Measurements from ENCODE around the gene ASB13.
"Not testable (repeated sequence)": the region's sequence is repeated elsewhere in the genome, so short reads cannot be mapped to it uniquely, and the experiment has no call there.

Gene ASB13

GRCh38 chr10:5604961-5605360, 61.4 kb downstream of the ASB13 start:
- no peak for DNase-seq (ENCODE audit: low read depth)

- DNase-seq (ENCODE audit: low read depth), result no peak
Measured at GRCh38 chr10:5604236-5604925, 62.0 kb downstream of the ASB13 start.

- DNase-seq (ENCODE audit: low read depth), result no peak
Measured at GRCh38 chr10:5603848-5604170, 62.6 kb downstream of the ASB13 start.

- no peak for DNase-seq (ENCODE audit: low read depth)
Measured at GRCh38 chr10:5603091-5603847, 63.1 kb downstream of the ASB13 start.

- DNase-seq (ENCODE audit: low read depth), result no peak
Measured at GRCh38 chr10:5601826-5602495, 64.4 kb downstream of the ASB13 start.

GRCh38 chr10:5600908-5601307, 65.5 kb downstream of the ASB13 start:
- no peak for DNase-seq (ENCODE audit: low read depth)

- DNase-seq (ENCODE audit: low read depth), result no peak
Measured at GRCh38 chr10:5599613-5600520, 66.5 kb downstream of the ASB13 start.

GRCh38 chr10:5598085-5598690, 68.2 kb downstream of the ASB13 start:
- DNase-seq (ENCODE audit: low read depth), result no peak

GRCh38 chr10:5596611-5597341, 69.6 kb downstream of the ASB13 start:
- DNase-seq (ENCODE audit: low read depth), result no peak

- DNase-seq (ENCODE audit: low read depth), result peak; percentile 65
Measured at GRCh38 chr10:5595994-5596471, 70.4 kb downstream of the ASB13 start.

- no peak for DNase-seq (ENCODE audit: low read depth)
Measured at GRCh38 chr10:5595591-5595990, 70.8 kb downstream of the ASB13 start.

- no peak for DNase-seq (ENCODE audit: low read depth)
Measured at GRCh38 chr10:5595095-5595494, 71.3 kb downstream of the ASB13 start.

- no peak for DNase-seq (ENCODE audit: low read depth)
Measured at GRCh38 chr10:5594271-5595049, 71.9 kb downstream of the ASB13 start.

- not testable (repeated sequence) for DNase-seq (ENCODE audit: low read depth)
Measured at GRCh38 chr10:5593347-5593746, 73.0 kb downstream of the ASB13 start.

- no peak for DNase-seq (ENCODE audit: low read depth)
Measured at GRCh38 chr10:5592070-5592469, 74.3 kb downstream of the ASB13 start.

GRCh38 chr10:5591336-5591824, 75.0 kb downstream of the ASB13 start:
- no peak for DNase-seq (ENCODE audit: low read depth)

- DNase-seq (ENCODE audit: low read depth), result no peak
Measured at GRCh38 chr10:5590816-5591215, 75.6 kb downstream of the ASB13 start.

- no peak for DNase-seq (ENCODE audit: low read depth)
Measured at GRCh38 chr10:5589661-5590511, 76.5 kb downstream of the ASB13 start.
